Vagina (tissue), 2 donors: ENCODE results near the gene TRIP10. TPM values are rescaled to one million over a fixed set of nuclear protein-coding genes. Genes with fewer than 3 reads are reported as not detected.
"Not testable (repeated sequence)": the region's sequence is repeated elsewhere in the genome, so short reads cannot be mapped to it uniquely, and the experiment has no call there.

Source experiments
- DNase-seq, 2 donors: peaks; one replicate each; pipeline ENCODE4 v3.0.0-alpha.2; 2017; ENCODE audit errors: extremely low spot score in 2 of 2
- H3K27ac ChIP-seq: fragments of 200-600 bp; sonication (generic); one replicate; pipeline ENCODE4 v1.5.1; 2019
- H3K27me3 ChIP-seq: fragments of 200-600 bp; sonication (generic); one replicate; pipeline ENCODE4 v1.5.1; 2019
- H3K36me3 ChIP-seq, 2 donors: fragments of 200-600 bp; sonication (generic); one replicate each; pipeline ENCODE4 v1.5.1; 2017 to 2019
- H3K4me1 ChIP-seq: fragments of 200-600 bp; sonication (generic); one replicate; pipeline ENCODE4 v1.5.1; 2019
- H3K4me3 ChIP-seq, 2 donors: fragments of 200-600 bp; sonication (generic); 1 replicate in 1 of 2; 2 replicates in 1 of 2; pipeline ENCODE4 v1.5.1; 2016 to 2019
- H3K9me3 ChIP-seq: fragments of 200-600 bp; sonication (generic); one replicate; pipeline ENCODE4 v1.5.1; 2019
- POLR2A ChIP-seq, 2 donors: fragments of 450-650 bp; IDR thresholded peaks; one replicate each; pipeline ENCODE4 v1.6.1; 2017; ENCODE audit warnings: antibody characterized with exemption in 2 of 2, mild to moderate bottlenecking in 2 of 2, moderate library complexity in 2 of 2
- POLR2AphosphoS5 ChIP-seq, 2 donors: sonication (generic); formaldehyde crosslinking; IDR thresholded peaks; one replicate each; pipeline ENCODE4 v1.9.0; 2017; ENCODE audit warnings: antibody characterized with exemption in 2 of 2, mild to moderate bottlenecking in 2 of 2, low read depth in 1 of 2; ENCODE audit not compliant: insufficient read depth in 1 of 2
- intact Hi-C: fragments of 100-400 bp; cut with DNase I; formaldehyde crosslinking; loops from one replicate; pipeline ENCODE4 v1.15.1; 2023
- total RNA-seq: library from RNA; depleted of rRNA; stranded (reverse); fragments of >200 nt; gene quantifications from one replicate; pipeline ENCODE4 v1.2.3, GENCODE V29; 2016
- TF ChIP-seq, protein P1 (sequence below), 3 experiments: fragments of 450-650 bp in 2 of 3; fragments of 200-600 bp in 1 of 3; sonication (generic) in 1 of 3; IDR thresholded peaks; one replicate each; pipeline ENCODE4 v1.5.1; 2017 to 2019; ENCODE audit warnings: antibody characterized with exemption in 3 of 3, mild to moderate bottlenecking in 2 of 3, moderate library complexity in 2 of 3

TRIP10 gene
- total RNA-seq, 1 donor from 2014 or later, result 129 TPM

DNA sequence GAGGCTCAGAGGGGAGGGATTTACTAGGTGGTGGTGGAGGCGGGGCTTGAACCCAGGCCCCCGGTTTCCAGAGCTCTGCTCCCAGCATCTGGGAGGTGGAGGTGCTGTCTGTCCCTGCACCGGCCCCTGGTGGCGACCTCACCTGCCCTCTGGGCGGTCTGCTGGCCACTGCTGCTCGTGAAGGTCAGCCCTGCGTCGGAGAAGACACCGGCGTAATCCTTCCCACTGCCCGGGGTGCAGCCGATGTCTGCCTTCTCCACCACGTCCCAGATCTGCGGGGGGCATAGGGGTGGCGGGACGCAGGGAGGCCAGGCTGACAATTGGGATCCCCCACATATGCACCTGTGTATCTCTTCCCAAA lies 31.8 kb upstream of the TRIP10 start:
- intact Hi-C loops, result no loop called here
- Histone ChIP-seq H3K36me3 (no peaks in the 10 kb centered on the region), H3K4me3 (no peak overlapping the region), H3K27me3 (no peaks in the 10 kb centered on the region), H3K9me3 (no peaks in the 10 kb centered on the region), H3K27ac (no peak overlapping the region), H3K4me1 (no peaks in the 10 kb centered on the region)
- TF ChIP-seq POLR2AphosphoS5 (IDR thresholded peaks at IDR 0.05; ENCODE audit: insufficient read depth in 1 of 2, low read depth in 1 of 2) (no peak), POLR2A (IDR thresholded peaks at IDR 0.05) (no peak)
- TF ChIP-seq, protein P1, sequence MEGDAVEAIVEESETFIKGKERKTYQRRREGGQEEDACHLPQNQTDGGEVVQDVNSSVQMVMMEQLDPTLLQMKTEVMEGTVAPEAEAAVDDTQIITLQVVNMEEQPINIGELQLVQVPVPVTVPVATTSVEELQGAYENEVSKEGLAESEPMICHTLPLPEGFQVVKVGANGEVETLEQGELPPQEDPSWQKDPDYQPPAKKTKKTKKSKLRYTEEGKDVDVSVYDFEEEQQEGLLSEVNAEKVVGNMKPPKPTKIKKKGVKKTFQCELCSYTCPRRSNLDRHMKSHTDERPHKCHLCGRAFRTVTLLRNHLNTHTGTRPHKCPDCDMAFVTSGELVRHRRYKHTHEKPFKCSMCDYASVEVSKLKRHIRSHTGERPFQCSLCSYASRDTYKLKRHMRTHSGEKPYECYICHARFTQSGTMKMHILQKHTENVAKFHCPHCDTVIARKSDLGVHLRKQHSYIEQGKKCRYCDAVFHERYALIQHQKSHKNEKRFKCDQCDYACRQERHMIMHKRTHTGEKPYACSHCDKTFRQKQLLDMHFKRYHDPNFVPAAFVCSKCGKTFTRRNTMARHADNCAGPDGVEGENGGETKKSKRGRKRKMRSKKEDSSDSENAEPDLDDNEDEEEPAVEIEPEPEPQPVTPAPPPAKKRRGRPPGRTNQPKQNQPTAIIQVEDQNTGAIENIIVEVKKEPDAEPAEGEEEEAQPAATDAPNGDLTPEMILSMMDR (IDR thresholded peaks at IDR 0.05), result no peak
- DNase-seq, result no peak

DNA sequence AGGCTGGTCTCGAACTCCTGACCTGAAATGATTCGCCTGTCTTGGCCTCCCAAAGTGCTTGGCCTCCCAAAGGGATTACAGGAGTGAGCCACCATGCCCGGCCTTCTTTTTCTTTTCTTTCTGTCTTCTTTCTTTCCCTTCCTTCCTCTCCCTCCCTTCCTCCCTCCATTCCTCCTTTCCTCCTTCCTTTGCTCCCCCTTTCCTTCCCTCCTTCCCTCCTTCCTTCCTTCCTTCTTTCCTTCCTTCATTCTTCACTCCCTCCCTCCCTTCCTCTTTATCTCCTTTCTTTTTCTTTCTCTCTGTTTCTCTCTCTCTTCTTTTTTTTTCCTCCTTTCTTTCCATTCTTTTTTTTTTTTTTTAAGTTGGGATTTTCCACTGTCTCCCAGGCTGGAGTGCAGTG lies 31.1 kb upstream of the TRIP10 start:
- Histone ChIP-seq H3K4me1 (no peaks in the 10 kb centered on the region), H3K4me3 (no peak overlapping the region), H3K27me3 (no peaks in the 10 kb centered on the region), H3K9me3 (no peaks in the 10 kb centered on the region), H3K36me3 (no peaks in the 10 kb centered on the region), H3K27ac (no peak overlapping the region)
- DNase-seq, result no peak
- TF ChIP-seq POLR2AphosphoS5 (IDR thresholded peaks at IDR 0.05; ENCODE audit: insufficient read depth in 1 of 2, low read depth in 1 of 2) (no peak), POLR2A (IDR thresholded peaks at IDR 0.05) (no peak)
- TF ChIP-seq, protein P1 (IDR thresholded peaks at IDR 0.05), result no peak
- intact Hi-C loops, result no loop called here

DNA sequence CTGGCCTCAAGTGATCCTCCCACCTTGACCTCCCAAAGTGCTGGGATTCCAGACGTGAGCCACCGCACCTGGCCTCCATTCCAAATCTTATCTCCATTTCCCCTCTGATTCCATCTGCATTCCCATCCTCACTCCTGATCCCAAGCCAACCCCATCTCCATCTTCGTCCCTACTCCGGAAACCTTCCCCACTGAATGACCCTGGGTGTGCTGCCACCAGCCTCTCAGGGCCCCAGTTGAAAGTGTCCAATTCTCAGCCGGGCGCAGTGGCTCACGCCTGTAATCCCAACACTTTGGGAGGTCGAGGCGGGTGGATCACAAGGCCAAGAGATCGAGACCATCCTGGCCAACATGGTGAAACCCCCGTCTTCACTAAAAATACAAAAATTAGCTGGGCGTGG lies 30.6 kb upstream of the TRIP10 start:
- H3K27ac ChIP-seq, intact Hi-C loops, H3K4me1 ChIP-seq, H3K4me3 ChIP-seq, H3K36me3 ChIP-seq, DNase-seq, H3K27me3 ChIP-seq, H3K9me3 ChIP-seq: not testable (repeated sequence)

DNA sequence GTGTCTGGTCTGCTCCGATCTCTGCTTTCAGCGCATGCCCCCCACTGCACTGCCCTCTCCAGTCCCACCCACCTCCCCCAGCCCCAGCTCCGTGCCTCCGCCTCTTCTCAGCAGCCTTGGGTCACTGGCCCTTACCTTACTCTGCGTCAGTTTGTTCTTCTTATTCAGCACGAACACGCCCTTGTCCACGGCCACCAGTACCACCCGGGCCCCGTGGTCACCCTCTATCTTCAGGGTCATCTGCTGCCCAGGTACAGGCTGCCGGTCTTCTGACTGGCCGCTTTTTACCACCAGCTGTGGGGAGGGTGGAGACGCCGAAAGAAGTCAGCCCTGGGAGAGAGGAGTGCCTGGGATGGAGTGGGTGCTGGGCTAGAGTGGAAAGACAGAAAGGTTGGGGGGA lies 29.9 kb upstream of the TRIP10 start:
- no peak overlapping the region for H3K4me3 ChIP-seq
- TF ChIP-seq POLR2A (IDR thresholded peaks at IDR 0.05), result no peak
- no peak for TF ChIP-seq POLR2AphosphoS5 (IDR thresholded peaks at IDR 0.05; ENCODE audit: insufficient read depth in 1 of 2, low read depth in 1 of 2)
- TF ChIP-seq, protein P1 (IDR thresholded peaks at IDR 0.05), result no peak
- no peaks in the 10 kb centered on the region for H3K9me3 ChIP-seq
- H3K36me3 ChIP-seq, result no peaks in the 10 kb centered on the region
- no peak for DNase-seq
- H3K27me3 ChIP-seq, result no peaks in the 10 kb centered on the region
- H3K4me1 ChIP-seq, result no peaks in the 10 kb centered on the region
- intact Hi-C loops, result no loop called here
- H3K27ac ChIP-seq, result no peak overlapping the region

DNA sequence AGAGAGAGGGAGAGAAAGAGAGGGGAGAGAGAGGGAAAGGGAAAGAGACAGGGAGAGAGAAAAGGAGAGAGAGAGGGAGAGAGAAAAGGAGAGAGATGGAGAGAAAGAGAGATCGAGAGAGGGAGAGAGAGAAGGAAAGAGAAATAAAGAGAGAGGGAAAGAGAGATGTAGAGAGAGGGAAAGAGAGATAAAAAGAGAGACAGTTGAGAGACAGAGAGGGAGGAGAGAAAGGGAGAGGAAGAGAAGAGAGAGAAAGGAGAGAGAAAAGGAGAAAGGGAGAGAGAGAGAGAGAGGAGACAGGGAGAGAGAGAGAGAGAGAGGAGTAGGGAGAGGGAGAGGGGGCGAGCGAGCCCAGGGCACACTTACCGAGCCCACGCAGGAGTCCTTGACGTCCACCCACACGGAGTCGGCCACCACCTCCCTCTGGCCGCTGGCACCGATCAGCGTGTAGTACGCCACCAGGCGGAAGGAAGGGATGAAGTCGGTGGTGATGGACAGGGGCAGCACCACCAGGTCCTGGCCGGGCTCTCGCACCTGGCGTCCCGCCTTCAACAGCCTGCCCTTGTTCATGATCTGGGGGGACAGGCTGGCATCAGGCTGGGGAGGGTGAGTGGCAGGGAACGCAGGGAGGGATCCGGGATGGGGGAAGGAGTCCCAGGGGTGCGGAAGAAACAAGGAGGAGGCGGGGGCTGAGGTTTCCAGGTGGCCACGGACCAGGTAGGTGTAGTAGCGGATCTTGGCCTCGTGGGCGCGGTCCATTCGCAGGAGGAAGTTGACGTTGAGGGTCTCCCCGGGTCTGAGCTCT lies 29.0 kb upstream of the TRIP10 start:
- TF ChIP-seq POLR2AphosphoS5 (IDR thresholded peaks at IDR 0.05; ENCODE audit: insufficient read depth in 1 of 2, low read depth in 1 of 2) (no peak), POLR2A (IDR thresholded peaks at IDR 0.05) (no peak)
- TF ChIP-seq, protein P1 (IDR thresholded peaks at IDR 0.05), result no peak
- H3K4me1 ChIP-seq, result no peaks in the 10 kb centered on the region
- H3K27ac ChIP-seq, result no peak overlapping the region
- H3K9me3 ChIP-seq, result no peaks in the 10 kb centered on the region
- H3K36me3 ChIP-seq, result no peaks in the 10 kb centered on the region
- H3K4me3 ChIP-seq, result no peak overlapping the region
- no peaks in the 10 kb centered on the region for H3K27me3 ChIP-seq
- DNase-seq, result no peak
- intact Hi-C loops, result no loop called here
